Right ventricle myocardium inferior (tissue), 1 donor: ENCODE results near the gene CLTCL1. TPM values are rescaled to one million over a fixed set of nuclear protein-coding genes. Genes with fewer than 3 reads are reported as not detected.

Experiments used
- ATAC-seq: fragments of 200-7000 bp; cut with Tn5 transposase; one replicate; pipeline ENCODE4 v1.9.1; 2020; ENCODE audit warnings: mild to moderate bottlenecking, moderate library complexity
- DNase-seq: peaks from one replicate; pipeline ENCODE4 v3.0.0; 2021; ENCODE audit errors: missing footprints
- intact Hi-C: fragments of 100-400 bp; cut with DNase I; formaldehyde crosslinking; loops from one replicate; pipeline ENCODE4 v1.11.0; 2022
- total RNA-seq: library from RNA; stranded (reverse); fragmentation: NEBNext Ultra II Directional; extraction: Animal tissue kit (Norgen Biotek cat#: 25700); gene quantifications from one replicate; pipeline ENCODE4 v1.2.1, GENCODE V29; 2021
- donor health status: DM: no; HTN: yes; CAD: no; lungs with severe emphysema.

CLTCL1 gene
- total RNA-seq, 1 donor from 2014 or later = 8.3 TPM

DNA sequence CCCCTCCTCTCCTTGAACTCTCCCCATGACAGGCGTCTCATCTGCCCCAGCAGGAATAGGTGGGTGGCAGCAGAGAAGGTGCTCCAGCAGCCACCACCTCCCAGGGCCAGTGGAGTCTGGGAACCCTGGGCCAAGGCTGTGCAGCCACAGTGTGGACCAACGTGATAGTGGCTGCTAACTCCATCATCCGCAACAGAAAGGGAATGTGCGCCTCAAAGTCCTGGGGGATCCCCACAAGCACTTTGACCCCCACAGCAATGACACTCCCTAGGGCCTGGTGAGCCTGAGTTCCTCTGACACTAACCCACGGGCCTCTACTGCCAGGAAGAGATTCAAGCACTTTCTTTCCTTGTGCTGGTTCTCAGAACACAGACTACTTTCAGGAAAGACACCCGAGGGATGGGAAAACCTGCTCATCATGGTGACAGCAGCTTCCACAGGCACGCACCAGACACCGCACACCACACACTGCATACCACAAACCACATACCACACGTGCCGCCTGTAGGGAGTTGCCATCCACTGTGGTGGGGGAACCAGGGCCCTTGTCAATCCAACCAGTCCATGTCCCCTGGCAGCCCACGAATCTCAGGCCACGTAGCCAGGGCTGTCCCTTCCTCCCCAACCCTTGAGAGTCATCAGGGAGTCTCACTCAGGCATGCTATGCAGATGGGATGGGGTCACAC is 109.6 kb downstream of the CLTCL1 start:
- intact Hi-C loops = no loop called here
- no peak for DNase-seq
- ATAC-seq = no peak

DNA sequence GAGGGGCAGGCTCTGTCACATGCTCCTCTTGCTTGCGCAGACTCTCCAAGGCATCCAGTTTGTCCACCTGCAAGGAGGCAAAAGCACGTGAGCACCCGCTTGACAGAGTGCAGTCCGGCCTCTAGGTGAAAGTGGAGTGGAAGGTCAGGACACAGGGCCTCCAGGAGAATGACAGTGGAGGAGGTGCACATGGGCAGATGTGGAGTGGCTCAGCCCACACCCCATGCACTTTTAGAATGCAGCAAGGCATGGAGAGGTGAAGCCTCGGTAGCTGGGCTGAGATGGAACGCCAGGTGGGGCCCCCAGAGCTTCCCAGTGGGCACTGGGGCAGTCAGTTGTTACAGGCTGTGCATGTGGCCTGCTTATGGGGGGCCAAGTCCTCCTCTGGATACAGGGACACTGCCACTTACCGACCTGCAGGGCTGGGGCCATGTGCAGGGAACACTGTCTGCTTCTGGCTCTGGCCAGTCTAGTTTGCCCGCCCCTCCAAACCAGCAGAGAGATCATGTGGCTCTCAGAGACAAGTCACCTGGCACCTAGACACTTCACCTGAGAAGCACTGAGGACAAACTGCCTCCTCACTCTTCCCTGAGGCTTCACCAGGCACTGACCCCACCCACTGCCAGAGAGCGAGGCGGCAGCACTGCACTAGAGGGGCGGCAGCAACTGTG is 110.6 kb downstream of the CLTCL1 start:
- intact Hi-C loops = no loop called here

DNA sequence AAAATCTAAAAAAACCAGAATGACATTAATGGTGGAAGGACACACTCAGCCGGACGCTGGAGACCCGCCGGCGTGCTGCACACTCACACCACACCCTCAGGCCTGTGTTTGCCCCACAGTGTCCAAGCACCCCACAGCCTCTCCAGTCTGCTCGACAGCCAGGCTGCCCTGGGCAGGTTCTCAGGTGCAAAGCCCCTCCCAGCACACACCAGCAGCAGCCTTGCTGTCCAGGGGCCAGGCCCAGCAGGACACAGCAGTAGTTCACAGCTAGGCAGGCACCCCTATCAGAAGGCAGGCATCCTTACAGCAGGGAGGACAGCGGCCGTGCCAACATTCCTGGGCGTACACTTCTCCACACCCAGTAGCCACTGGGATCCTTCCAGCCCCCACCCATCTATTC is 111.3 kb downstream of the CLTCL1 start:
- intact Hi-C loops = no loop called here
- ATAC-seq = no peak

More for the DNA sequence above, 110.6 kb downstream of the CLTCL1 start:
- no peak for DNase-seq
- ATAC-seq = no peak

DNA sequence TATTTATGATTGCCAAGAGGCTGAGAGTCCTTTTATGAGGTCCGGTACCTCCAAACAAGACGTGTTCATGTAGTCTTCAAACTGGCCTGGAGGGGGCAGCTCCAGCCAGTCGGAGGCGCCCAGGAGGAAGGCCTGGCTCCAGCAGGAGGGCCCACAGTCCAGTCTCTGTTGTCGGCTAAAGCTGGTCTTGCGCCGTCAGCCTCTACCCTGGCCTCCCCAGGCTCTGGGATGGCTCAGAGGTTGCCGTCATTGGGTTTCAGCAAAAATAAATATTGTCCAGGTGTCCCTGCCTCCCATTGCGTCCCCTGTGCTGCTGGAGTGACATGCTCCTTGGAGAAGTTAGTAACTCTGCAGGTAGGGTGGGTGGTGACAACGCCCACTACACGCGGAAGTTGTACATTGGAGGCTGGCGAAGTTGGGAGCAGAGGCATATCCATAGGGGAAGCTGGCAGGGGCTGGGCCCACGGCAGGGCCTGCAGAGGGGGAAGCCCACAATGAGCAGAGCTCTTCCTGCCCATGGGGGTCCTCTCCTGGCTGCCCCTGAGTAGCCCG is 111.9 kb downstream of the CLTCL1 start:
- intact Hi-C loops = loop anchor here (2.0 kb wide), 2 partner anchors 35 to 111 kb away; partner anchors contain the start of genes CLTCL1 and ESS2
- ATAC-seq (peak; percentile 77), DNase-seq (peak; percentile 83)

More for the DNA sequence above, 111.3 kb downstream of the CLTCL1 start:
- DNase-seq = no peak

DNA sequence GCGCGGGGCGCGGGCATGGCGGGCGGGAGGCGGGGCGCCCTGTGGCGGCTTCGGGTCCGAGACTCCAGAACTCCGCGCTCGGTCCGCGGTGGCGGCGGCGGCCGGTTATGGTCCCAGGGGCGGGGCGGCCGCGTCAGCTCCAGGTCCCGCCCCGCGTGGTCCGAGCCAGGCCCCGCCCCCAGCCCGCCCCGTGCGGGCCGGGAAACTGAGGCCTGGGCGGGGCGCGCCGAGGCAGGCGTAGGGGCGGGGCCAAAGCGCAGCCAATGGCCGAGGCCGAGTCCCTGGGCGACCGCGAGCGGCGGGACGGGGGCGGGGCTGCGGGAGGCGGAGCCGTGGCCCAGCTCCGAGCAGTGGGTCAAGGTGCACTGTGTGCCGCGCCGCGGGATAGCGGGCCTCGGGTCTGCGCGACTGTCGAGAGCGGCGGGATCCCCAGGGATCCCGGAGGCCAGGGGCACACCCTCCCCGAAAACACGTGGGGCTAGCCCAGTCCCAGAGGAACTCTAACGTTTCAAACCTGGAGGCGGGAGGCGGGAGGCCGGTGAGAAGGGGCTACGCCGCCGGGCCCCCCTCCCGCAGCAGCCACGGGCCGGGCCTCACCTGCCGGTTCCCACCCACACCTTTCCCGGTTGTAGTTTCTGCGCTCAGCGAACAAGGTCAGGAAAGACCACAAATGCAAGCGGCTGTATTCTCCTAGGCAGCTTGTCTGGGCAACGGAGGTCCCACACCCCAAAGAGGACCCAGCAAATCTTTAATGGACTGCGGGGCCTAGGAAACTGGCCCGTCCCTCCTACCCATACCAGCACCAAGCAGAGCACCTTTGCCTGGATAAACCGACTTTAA is 112.6 kb downstream of the CLTCL1 start, which contains the start of gene SLC25A1:
TSS of gene SLC25A1 (minus strand) at position 80 of the 840 bp plus-strand sequence. CDS start at position 17, 63 bp downstream.
- ATAC-seq = peak; percentile 94
- peak; percentile 96 for DNase-seq
- intact Hi-C loops = loop anchor here (2.0 kb wide), 2 partner anchors 34 to 112 kb away; partner anchors contain the start of genes CLTCL1 and ESS2

DNA sequence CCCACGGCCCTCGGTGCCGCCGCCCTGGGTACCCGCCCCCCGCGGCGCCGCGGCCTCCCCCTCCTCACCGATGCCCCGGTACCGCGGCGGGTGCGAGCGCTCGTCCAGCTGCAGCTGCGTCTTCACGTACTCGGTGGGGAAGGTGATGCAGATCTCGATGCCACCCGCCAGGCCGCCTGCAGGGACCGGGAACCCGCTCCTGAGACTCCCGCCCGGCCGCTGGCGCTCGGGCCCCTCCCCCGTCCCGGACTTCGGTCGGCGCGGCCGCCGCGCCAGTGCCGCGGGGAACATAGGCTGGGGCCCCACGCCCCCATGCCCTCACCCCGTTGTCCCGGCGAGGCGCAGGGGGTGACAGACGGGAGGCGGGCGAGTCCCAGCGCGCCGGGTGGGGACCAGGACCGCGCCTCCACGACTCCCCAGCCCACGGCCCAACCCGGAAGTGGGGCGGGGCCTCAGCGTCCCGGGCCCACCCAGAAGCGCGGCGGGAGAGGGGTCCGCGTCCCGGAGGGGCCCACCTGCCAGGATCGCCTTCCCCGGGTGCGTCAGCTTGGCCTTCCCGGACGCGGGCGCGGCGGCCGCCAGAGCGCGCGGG is 113.4 kb downstream of the CLTCL1 start:
- ATAC-seq = peak; percentile 5
- intact Hi-C loops = loop anchor here (2.0 kb wide), 2 partner anchors 33 to 113 kb away; partner anchors contain the start of genes CLTCL1 and ESS2
- peak; percentile 76 for DNase-seq

DNA sequence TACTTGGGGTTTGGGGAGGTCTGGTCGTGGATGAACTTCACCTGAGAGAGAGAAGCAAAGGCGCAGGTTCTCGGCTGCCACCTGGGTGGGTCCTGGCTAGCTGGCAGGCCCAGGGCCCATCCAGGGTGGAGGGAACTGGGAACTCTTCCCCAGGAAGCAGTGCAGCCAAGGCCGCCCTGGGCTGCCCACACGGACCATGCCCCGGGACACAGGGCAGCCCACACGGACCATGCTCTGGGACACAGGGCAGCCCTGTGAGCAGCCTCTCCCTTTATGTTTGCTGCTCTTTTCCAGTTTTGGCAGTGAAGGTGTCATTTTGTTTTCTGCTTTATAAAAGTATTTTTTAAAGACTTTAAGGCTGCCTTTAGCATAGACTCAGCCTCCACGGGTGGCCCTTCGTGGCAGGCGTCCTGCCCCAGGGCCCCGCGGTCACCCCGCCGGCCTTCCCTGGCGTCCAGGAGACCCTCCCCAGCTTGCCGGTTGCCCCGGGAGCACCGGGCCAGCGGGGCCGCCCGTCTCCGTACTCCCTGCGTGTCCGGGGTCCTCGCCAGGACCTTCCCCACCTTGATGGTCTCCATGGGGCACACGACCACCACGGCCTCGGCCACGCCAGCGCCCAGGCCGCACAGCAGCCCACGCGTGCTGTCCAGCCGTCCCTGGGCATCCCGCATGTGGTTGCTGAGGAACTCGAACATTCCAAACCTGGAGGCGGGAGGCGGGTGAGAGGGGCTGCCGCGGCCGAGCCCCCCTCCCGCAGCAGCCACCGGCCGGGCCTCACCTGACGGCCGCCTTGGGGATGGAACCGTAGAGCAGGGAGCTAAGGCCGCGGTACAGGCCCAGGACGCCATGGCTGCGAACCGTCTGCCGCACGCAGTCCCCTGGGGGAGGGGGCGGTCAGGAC is 114.1 kb downstream of the CLTCL1 start:
- DNase-seq = no peak
- no peak for ATAC-seq
- intact Hi-C loops = loop anchor here (2.0 kb wide), 2 partner anchors 33 to 113 kb away; partner anchors contain the start of genes CLTCL1 and ESS2

DNA sequence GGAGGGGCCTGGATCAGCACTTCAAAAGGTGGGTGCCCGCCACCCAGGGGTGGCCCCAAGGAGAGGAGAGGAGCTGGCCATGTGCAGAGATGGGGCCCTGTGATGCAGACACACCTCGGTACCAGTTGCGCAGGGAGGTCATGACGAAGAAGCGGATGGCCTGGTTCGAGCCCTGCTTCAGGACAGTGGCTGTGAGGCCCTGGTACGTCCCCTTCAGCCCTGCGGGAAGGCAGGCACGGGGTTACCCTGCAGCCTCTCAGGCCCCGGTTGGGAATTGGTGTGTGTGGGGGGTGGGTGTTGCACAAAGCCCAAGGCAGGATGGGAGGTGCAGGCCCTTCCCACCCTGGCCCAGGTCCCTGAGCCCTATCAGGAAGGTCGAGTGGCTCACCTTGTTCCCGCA is 114.8 kb downstream of the CLTCL1 start:
- intact Hi-C loops = no loop called here
- DNase-seq (no peak), ATAC-seq (no peak)

DNA sequence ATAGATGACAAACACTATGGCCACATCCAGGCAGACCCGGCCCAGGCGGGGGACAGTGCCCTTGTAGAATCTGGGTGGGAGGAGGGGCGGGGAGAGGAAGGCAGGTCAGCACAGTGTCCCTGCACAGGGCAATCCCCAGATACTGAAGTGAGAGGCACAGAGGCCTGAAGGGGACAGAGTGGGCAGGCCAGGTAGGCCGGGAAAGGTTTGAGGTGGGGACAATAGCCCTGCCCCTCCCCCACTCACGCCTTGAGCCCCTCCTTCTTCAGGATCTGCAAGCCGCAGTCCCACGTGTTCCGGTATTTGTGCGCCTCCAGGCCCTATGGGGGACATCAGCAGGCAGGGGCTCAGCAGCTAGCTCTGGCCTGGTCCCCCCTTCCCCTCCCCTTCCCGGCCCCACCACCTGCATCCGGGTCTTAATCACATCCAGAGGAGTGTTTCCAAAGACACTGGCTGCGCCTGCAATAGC is 115.3 kb downstream of the CLTCL1 start:
- intact Hi-C loops = no loop called here
- DNase-seq (no peak), ATAC-seq (no peak)

DNA sequence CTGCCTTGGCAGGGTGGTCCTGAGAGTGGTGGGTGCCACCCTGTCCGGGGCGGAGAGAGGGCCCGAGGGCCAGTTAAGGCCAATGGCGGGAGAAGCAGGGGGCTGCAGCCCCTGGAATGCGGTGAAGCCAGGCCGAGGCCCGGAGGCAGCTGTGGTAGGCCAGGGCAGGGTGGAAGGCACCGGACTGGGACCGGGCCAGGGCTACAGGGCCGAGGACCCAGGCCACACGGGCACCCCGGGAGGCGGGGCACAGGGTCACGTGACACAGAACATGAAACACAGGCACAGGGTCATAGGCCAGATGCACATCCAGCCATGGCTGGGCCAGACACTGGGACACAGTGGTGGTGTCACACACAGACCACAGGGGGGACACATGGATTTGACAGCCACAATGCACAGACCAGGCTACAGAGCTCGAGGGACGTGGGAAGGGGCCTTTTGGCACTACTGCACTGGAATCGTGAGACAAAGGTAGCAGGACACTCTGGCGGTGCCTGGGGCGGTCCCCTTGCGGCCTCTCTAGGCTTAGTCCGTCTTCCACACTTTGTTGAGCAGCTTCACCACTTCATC is 115.8 kb downstream of the CLTCL1 start:
- intact Hi-C loops = no loop called here
- ATAC-seq (no peak), DNase-seq (no peak)

DNA sequence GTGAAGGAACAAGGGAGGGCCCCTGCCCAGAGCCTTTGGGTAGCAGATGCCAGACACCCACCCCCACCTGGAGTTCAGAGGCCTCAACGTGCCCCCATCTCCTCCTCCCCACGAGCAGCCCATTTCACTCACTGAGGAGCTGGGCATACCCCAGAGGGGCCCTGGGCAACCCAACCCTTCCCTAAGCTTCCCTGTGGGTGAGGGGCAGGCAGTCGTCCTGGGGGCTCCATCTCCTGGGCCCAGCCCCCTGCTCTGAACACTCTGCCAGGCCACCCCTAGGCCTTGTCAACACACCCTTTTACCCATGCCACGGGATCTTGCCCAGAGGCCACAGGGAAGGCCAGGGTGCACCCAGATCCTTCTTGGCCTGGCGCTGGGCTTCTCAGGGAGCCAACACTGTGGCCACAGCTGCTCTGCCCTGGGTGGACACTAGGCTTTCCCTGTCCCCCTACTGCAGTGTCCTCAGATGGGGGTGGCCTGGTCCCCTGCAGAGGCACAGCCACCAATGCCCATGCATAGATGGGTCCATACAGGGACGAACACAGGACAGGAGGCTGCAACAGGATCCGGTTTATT is 116.4 kb downstream of the CLTCL1 start:
- DNase-seq (no peak), ATAC-seq (no peak)
- intact Hi-C loops = no loop called here

DNA sequence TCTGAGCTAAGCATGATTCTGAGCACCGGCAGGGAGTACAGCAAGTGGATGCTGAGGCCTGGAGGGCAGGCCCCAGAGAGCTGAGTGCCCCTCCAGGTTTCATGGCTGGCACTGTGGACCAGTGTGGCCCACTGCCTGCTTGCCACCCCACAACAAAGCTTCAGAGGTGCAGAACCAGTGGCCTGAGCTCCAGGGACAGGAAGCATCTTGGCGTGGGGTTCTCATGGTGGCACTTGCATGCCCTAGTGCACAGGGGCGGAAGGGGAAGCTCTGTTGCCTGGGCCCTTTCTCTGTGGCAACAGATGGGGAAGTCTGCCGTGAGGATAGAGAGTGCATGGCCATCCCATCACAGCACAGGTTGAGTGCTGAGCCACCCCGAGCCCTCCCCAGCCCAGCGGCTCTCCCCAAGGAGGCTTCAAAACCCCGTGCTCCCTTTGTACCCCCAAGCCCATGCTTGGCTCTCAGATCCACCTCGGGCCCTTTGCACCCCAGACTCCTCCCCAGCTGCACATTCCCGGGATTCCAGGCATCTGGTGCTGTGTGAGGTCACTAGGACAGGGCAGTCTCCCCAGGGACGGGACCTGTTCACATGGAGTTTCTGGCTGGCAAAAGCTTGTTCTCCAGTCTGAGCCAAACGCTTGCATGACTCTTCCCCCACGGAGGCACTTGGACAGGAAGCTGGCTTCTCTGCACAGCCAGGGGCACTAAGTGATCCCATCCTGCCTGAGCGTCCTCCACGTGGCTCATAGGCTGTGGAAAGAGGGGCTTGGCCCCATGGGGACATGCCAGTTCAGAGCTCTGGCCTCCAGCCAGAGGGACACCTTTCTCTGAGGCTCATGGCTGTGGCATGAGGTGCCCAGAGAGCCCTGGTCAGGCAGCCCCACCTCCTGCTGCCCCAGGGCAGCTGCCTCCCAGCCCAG is 117.2 kb downstream of the CLTCL1 start:
- ATAC-seq (no peak), DNase-seq (no peak)
- intact Hi-C loops = no loop called here

DNA sequence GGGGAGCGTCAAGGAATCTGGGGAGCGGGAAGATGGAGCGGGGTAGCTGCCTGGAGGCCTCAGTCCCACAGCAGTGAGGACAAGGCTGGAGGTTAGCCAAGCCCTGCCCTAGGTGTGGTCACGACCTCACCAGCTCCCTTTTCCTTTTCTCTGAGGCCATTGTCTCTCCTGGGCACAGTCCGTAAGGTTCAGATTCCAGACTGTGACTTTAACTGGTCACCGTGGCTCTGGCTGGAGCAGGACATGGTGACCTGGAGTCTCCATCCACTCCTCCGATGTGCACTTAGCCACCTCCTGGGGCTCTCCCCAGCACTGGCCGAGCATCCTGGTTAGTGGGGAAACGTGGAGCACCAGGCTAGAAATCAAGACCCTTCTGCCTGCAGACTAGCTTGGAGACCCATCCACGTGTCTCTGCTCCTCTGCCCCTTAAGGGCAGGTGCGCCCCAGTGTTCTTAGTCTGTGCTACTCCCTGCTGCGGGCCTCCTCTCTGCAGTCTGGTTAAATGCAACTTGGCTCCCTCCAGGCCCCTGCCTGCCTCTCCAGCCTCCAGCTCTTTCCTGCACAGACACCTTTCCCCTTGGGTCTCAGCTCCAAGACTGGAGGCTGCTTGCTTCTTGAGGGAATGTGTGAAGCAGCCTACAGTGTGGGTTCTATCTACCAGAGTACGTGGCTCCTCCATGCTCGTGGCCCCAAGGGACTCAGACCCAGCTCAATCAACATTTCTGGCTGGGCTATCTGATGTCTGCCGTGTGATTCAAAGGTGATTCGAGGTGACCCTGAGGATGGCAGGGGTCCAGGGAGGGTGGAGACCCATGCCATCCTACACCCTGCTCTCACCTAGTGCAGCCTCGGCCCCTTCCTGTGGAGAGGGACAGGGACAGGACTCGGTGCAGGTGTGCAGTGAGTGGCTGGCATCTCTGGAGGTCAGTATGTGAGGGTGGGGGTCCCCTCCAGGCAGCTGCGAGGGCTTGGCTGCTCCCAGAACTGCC is 118.2 kb downstream of the CLTCL1 start:
- ATAC-seq = no peak

DNA sequence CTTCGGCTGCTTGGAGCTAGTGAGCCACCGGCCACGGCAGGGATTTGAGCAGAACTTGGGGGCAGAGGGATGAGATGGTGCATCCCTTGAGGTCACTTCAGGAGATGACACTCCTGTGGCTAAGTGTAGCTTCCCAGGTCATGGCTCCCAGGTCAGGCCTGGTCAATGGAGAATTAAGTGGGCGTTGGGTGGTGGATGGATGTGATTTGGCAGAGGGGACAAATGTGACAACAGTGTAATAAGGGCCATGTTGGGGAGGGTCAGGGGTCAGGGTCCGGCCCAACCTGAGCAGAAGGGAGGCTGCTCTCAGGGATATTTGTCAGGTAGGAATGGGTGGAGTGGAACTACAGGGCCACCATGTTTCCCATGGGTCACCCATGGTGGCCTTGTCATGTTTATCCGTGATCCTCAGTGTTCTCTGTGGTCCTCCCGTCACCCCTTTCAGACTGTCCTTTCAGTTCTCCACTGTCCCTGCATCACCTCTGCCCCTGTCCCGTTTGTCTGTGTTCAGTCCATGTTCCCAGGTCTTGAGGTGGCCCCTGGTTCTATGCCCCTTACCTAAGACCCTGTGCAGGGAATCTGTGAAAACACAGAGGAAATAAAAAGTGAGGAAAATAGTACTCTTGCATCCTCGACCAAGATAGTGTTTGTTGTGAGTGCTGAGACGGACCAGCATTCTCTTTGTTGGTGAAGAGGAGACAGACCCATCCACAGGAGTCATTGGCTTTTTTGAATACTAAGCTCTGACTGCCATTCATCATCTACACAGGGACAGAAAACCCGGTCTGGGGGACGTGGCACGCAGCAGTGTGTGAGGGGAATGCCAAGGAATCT is 119.1 kb downstream of the CLTCL1 start:
- intact Hi-C loops = no loop called here
- DNase-seq (no peak), ATAC-seq (no peak)

More for the DNA sequence above, 118.2 kb downstream of the CLTCL1 start:
- intact Hi-C loops = no loop called here
- no peak for DNase-seq
